Measurements from ENCODE around the gene C2CD2.

C2CD2 gene

GRCh38 chr21:41980561-41980960, 26.7 kb upstream of the C2CD2 start:
- no peak overlapping the region for H3K4me3 ChIP-seq (ENCODE audit: low read depth, low read length)
- no peak for DNase-seq (ENCODE audit: low read depth)
- TF ChIP-seq CTCF (conservative IDR thresholded peaks at IDR 0.05; ENCODE audit: low read depth, low read length), result no peak

- DNase-seq (ENCODE audit: low read depth), result no peak
- TF ChIP-seq CTCF (conservative IDR thresholded peaks at IDR 0.05; ENCODE audit: low read depth, low read length), result no peak
- no peak overlapping the region for H3K4me3 ChIP-seq (ENCODE audit: low read depth, low read length)
Measured at GRCh38 chr21:41979751-41980369, 26.0 kb upstream of the C2CD2 start.

GRCh38 chr21:41979335-41979734, 25.5 kb upstream of the C2CD2 start:
- no peak for TF ChIP-seq CTCF (conservative IDR thresholded peaks at IDR 0.05; ENCODE audit: low read depth, low read length)
- no peak overlapping the region for H3K4me3 ChIP-seq (ENCODE audit: low read depth, low read length)
- DNase-seq (ENCODE audit: low read depth), result no peak

GRCh38 chr21:41977034-41977950, 23.5 kb upstream of the C2CD2 start:
- no peak for DNase-seq (ENCODE audit: low read depth)
- H3K4me3 ChIP-seq (ENCODE audit: low read depth, low read length), result no peak overlapping the region
- no peak for TF ChIP-seq CTCF (conservative IDR thresholded peaks at IDR 0.05; ENCODE audit: low read depth, low read length)

- H3K4me3 ChIP-seq (ENCODE audit: low read depth, low read length), result no peak overlapping the region
- no peak for TF ChIP-seq CTCF (conservative IDR thresholded peaks at IDR 0.05; ENCODE audit: low read depth, low read length)
- DNase-seq (ENCODE audit: low read depth), result no peak
Measured at GRCh38 chr21:41976611-41977010, 22.8 kb upstream of the C2CD2 start.

GRCh38 chr21:41975391-41976272, 21.8 kb upstream of the C2CD2 start:
- no peak for TF ChIP-seq CTCF (conservative IDR thresholded peaks at IDR 0.05; ENCODE audit: low read depth, low read length)
- DNase-seq (ENCODE audit: low read depth), result no peak
- no peak overlapping the region for H3K4me3 ChIP-seq (ENCODE audit: low read depth, low read length)

Data from choroid plexus epithelial cell (primary cell).